PC-3 (cell line): ENCODE results near the gene EGFL8. TPM values are rescaled to one million over a fixed set of nuclear protein-coding genes. Genes with fewer than 3 reads are reported as not detected.

Experiments used
- ATAC-seq: fragments of 200-7000 bp; cut with Tn5 transposase; 2 replicates; pipeline ENCODE4 v1.9.1; 2020; ENCODE audit warnings: mild to moderate bottlenecking, moderate library complexity
- BruUV-seq: library from RNA; stranded (reverse); fragments of 400-500 nt; replicated peaks from 2 replicates; lab custom pipeline; 2021; lab: Mats Ljungman, UMichigan
- CTCF ChIA-PET: fragments of 300-600 bp; sonication (Branson Sonifier 250); formaldehyde crosslinking; loops from one replicate; lab custom pipeline; 2022; ENCODE audit warnings: antibody characterized with exemption; lab: Charles Lee
- POLR2A ChIA-PET: fragments of 300-600 bp; sonication (Branson Sonifier 250); formaldehyde crosslinking; loops from one replicate; lab custom pipeline; 2022; ENCODE audit warnings: antibody characterized with exemption; ENCODE audit not compliant: unreplicated experiment; lab: Charles Lee
- DNase-seq: peaks from one replicate; pipeline ENCODE4 v3.0.0-alpha.2; 2015
- H2AFZ ChIP-seq: fragments of 300-600 bp; sonication (generic); 2 replicates; pipeline ENCODE4 v1.6.0; 2016; ENCODE audit warnings: antibody characterized with exemption, low read length
- H3F3A ChIP-seq: fragments of 300-600 bp; sonication (generic); one replicate; pipeline ENCODE4 v1.6.0; 2017; ENCODE audit warnings: antibody characterized with exemption, low read length, control low read depth, mild to moderate bottlenecking; ENCODE audit not compliant: unreplicated experiment
- H3K27ac ChIP-seq: fragments of 300-600 bp; sonication (generic); 2 replicates; pipeline ENCODE4 v1.5.1; 2016; ENCODE audit warnings: mild to moderate bottlenecking, low read length
- H3K27me3 ChIP-seq: fragments of 300-600 bp; sonication (generic); 2 replicates; pipeline ENCODE4 v1.6.1; 2016; ENCODE audit warnings: low read length, mixed read lengths
- H3K36me3 ChIP-seq: fragments of 300-600 bp; sonication (generic); 2 replicates; pipeline ENCODE4 v1.6.1; 2016; ENCODE audit warnings: low read depth, mixed run types, low read length, mixed read lengths
- H3K4me1 ChIP-seq: fragments of 300-600 bp; sonication (generic); 2 replicates; pipeline ENCODE4 v1.5.1; 2016; ENCODE audit warnings: low read length; ENCODE audit not compliant: insufficient read depth
- H3K4me2 ChIP-seq: fragments of 300-600 bp; sonication (generic); 2 replicates; pipeline ENCODE4 v1.6.0; 2016; ENCODE audit warnings: low read length
- H3K4me3 ChIP-seq: fragments of 300-600 bp; sonication (generic); 2 replicates; pipeline ENCODE4 v1.5.1; 2016; ENCODE audit warnings: mild to moderate bottlenecking, low read length, mixed read lengths
- H3K79me2 ChIP-seq: fragments of 300-600 bp; sonication (generic); 2 replicates; pipeline ENCODE4 v1.6.1; 2017; ENCODE audit warnings: low read length, mixed read lengths
- H3K9ac ChIP-seq: fragments of 300-600 bp; sonication (generic); 2 replicates; pipeline ENCODE4 v1.6.0; 2016; ENCODE audit warnings: mild to moderate bottlenecking, low read length
- H3K9me2 ChIP-seq: fragments of 300-600 bp; sonication (generic); replicated peaks from 2 replicates; pipeline ENCODE4 v1.6.1; 2016; ENCODE audit warnings: mixed run types, low read length, mixed read lengths
- H3K9me3 ChIP-seq: fragments of 300-600 bp; sonication (generic); 2 replicates; pipeline ENCODE4 v1.6.1; 2016; ENCODE audit warnings: low read length, mixed read lengths
- H4K20me1 ChIP-seq: fragments of 300-600 bp; sonication (generic); 2 replicates; pipeline ENCODE4 v1.6.1; 2016; ENCODE audit warnings: low read length, mixed read lengths
- CTCF ChIP-seq: fragments of 300-600 bp; sonication (generic); conservative IDR thresholded peaks from 2 replicates; pipeline ENCODE4 v1.5.1; 2017; ENCODE audit warnings: antibody characterized with exemption, low read depth, mild to moderate bottlenecking, low read length
- EZH2 ChIP-seq: fragments of 300-600 bp; sonication (generic); IDR thresholded peaks from one replicate; pipeline ENCODE4 v1.6.1; 2017; ENCODE audit warnings: antibody characterized with exemption, mild to moderate bottlenecking, low read length; ENCODE audit not compliant: unreplicated experiment
- EZH2phosphoT487 ChIP-seq: fragments of 300-600 bp; sonication (generic); IDR thresholded peaks from 2 replicates; pipeline ENCODE4 v1.6.1; 2018; ENCODE audit warnings: mild to moderate bottlenecking, antibody characterized with exemption, low read length, borderline replicate concordance
- intact Hi-C: fragments of 100-400 bp; cut with micrococcal nuclease; formaldehyde crosslinking; loops from 2 replicates; pipeline ENCODE4 v1.9.0; 2023
- total RNA-seq: library from RNA; depleted of rRNA; stranded (reverse); fragments of >200 nt; gene quantifications from 2 replicates; pipeline ENCODE4 v1.2.3, GENCODE V29; 2014

The EGFL8 gene
- total RNA-seq, 1 experiment from 2014 or later: 7.9 TPM

DNA sequence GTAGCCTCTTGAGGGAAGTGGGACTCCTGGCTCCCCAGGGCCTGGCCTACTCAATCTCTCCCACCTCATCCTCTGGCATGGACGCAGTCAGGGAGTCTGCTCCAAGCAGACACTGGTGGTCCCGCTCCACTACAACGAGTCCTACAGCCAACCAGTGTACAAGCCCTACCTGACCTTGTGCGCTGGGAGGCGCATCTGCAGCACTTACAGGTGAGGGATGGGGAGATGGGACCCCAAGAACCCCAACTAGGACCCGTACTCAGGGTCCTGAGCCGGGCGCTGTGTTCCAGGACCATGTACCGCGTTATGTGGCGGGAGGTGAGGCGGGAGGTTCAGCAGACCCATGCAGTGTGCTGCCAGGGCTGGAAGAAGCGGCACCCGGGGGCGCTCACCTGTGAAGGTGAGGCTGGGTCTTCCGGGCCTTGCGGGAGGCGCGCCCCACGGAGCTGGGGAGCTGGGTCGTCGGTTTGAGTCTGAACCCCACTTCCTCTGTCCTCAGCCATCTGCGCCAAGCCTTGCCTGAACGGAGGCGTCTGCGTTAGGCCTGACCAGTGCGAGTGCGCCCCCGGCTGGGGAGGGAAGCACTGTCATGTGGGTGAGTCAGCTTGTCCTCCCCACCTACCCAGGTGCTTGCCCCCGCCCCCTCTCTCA is 2.1 kb downstream of the EGFL8 start:
- H3K27ac ChIP-seq: no peak overlapping the region
- no peaks in the 10 kb centered on the region for H4K20me1 ChIP-seq
- no peaks in the 10 kb centered on the region for H3K27me3 ChIP-seq
- DNase-seq (no peak), ATAC-seq (no peak)
- no TSS peak for BruUV-seq
- no peak for TF ChIP-seq CTCF
- TF ChIP-seq EZH2: no peak
- TF ChIP-seq EZH2phosphoT487: no peak
- no peaks in the 10 kb centered on the region for H3K9me3 ChIP-seq
- ChIA-PET CTCF (no interaction called here), POLR2A (no interaction called here)
- H3K4me3 ChIP-seq: no peak overlapping the region
- H3K9ac ChIP-seq: no peak overlapping the region
- no peaks in the 10 kb centered on the region for H3K79me2 ChIP-seq
- no peaks in the 10 kb centered on the region for H3F3A ChIP-seq
- H3K36me3 ChIP-seq: peaks cover 16% of the 10 kb centered on the region; the same call in 1 of the 2 replicates
- no peak overlapping the region for H2AFZ ChIP-seq
- no peak overlapping the region for H3K4me2 ChIP-seq
- H3K4me1 ChIP-seq: no peaks in the 10 kb centered on the region
- intact Hi-C loops: no loop called here
- H3K9me2 ChIP-seq: no peaks in the 10 kb centered on the region

GRCh38 chr6:32167154-32167760 is 2.9 kb downstream of the EGFL8 start:
- no peaks in the 10 kb centered on the region for H3K79me2 ChIP-seq
- H3K27me3 ChIP-seq: no peaks in the 10 kb centered on the region
- no TSS peak for BruUV-seq
- POLR2A ChIA-PET: no interaction called here
- no peak overlapping the region for H3K27ac ChIP-seq
- DNase-seq: no peak
- peaks cover 16% of the 10 kb centered on the region; the same call in 1 of the 2 replicates for H3K36me3 ChIP-seq
- no peak overlapping the region for H3K4me3 ChIP-seq
- H2AFZ ChIP-seq: no peak overlapping the region
- CTCF ChIA-PET: no interaction called here
- TF ChIP-seq CTCF: no peak
- no peak for TF ChIP-seq EZH2
- TF ChIP-seq EZH2phosphoT487: no peak
- H3K4me2 ChIP-seq: no peak overlapping the region
- no peaks in the 10 kb centered on the region for H3F3A ChIP-seq
- intact Hi-C loops: no loop called here
- no peaks in the 10 kb centered on the region for H3K4me1 ChIP-seq
- no peaks in the 10 kb centered on the region for H3K9me3 ChIP-seq
- H4K20me1 ChIP-seq: no peaks in the 10 kb centered on the region
- no peak overlapping the region for H3K9ac ChIP-seq
- H3K9me2 ChIP-seq: no peaks in the 10 kb centered on the region
- ATAC-seq: no peak

GRCh38 chr6:32167761-32168262 is 3.4 kb downstream of the EGFL8 start:
- no peak for ATAC-seq
- Histone ChIP-seq H3K79me2 (no peaks in the 10 kb centered on the region), H4K20me1 (no peaks in the 10 kb centered on the region), H3F3A (no peaks in the 10 kb centered on the region), H3K9me2 (no peaks in the 10 kb centered on the region), H3K4me1 (no peaks in the 10 kb centered on the region), H3K9ac (no peak overlapping the region), H3K36me3 (peaks cover 16% of the 10 kb centered on the region; the same call in 1 of the 2 replicates), H3K27ac (no peak overlapping the region), H3K4me2 (no peak overlapping the region), H3K4me3 (no peak overlapping the region), H3K27me3 (no peaks in the 10 kb centered on the region), H3K9me3 (no peaks in the 10 kb centered on the region), H2AFZ (no peak overlapping the region)
- ChIA-PET POLR2A (no interaction called here), CTCF (interaction anchor here (0.6 kb wide), 1 partner anchor 361 kb away, joined by 16 read pairs; no protein-coding TSS in a partner anchor)
- no peak for DNase-seq
- TF ChIP-seq EZH2phosphoT487: no peak
- TF ChIP-seq CTCF: no peak
- no peak for TF ChIP-seq EZH2
- intact Hi-C loops: no loop called here
- BruUV-seq: TSS peak; percentile 16
